Measurements from ENCODE around the gene GPR108.
A peak's percentile ranks its signal among the peaks of the same experiment; 100 is the strongest.

The GPR108 gene

GRCh38 chr19:6723108-6723618, 14.2 kb downstream of the GPR108 start:
- TF ChIP-seq POLR2AphosphoS5 (IDR thresholded peaks at IDR 0.05; ENCODE audit: low read depth, low read length) (no peak), TAF1 (IDR thresholded peaks at IDR 0.05; ENCODE audit: borderline replicate concordance, low read depth, low read length) (no peak), POLR2A (IDR thresholded peaks at IDR 0.05; ENCODE audit: low read depth, low read length) (no peak)
- DNase-seq (ENCODE audit: insufficient read length) (no peak), FAIRE-seq (no peak)

DNA sequence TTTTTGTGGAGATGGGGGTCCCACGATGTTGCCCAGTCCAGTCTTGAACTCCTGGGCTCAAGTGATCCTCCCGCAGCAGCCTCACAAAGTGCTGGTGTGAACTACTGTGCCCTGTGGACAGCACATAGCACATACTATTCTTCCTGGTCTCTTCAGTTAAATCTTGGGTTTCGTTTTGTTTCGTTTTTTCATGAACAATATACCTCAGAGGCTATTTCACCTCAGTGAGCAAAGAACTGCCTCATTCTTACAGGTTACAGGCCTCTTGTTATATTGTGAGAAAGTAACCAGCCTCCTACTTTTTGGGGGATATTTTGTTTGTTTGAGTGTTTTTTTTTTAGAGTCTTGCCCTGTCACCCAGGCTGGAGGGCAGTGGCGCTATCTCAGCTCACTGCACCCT, 15.6 kb downstream of the GPR108 start:
- TF ChIP-seq POLR2AphosphoS5 (IDR thresholded peaks at IDR 0.05; ENCODE audit: low read depth, low read length) (no peak), TAF1 (IDR thresholded peaks at IDR 0.05; ENCODE audit: borderline replicate concordance, low read depth, low read length) (no peak), POLR2A (IDR thresholded peaks at IDR 0.05; ENCODE audit: low read depth, low read length) (no peak)
- FAIRE-seq (peak; percentile 68), DNase-seq (ENCODE audit: insufficient read length) (no peak)

DNA sequence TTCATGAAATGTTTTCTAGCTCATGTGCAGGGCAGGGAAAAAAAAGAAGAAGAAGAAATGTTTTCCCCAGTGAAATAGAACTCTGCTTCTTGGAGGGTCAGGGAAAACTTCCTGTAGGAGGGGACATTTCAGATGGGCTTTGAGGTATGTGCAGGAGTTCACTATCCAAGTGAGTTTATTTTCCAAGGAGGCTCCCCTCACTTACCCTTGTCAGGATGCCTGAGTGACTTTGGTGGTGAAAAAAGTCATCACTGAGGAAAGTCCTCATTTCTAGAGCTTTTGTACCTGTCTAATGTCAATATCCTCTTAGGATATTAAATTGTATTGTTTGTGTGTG, 16.3 kb downstream of the GPR108 start:
- FAIRE-seq = no peak
- DNase-seq (ENCODE audit: insufficient read length) = no peak
- TF ChIP-seq POLR2A (IDR thresholded peaks at IDR 0.05; ENCODE audit: low read depth, low read length) (no peak), POLR2AphosphoS5 (IDR thresholded peaks at IDR 0.05; ENCODE audit: low read depth, low read length) (no peak), TAF1 (IDR thresholded peaks at IDR 0.05; ENCODE audit: borderline replicate concordance, low read depth, low read length) (no peak)

DNA sequence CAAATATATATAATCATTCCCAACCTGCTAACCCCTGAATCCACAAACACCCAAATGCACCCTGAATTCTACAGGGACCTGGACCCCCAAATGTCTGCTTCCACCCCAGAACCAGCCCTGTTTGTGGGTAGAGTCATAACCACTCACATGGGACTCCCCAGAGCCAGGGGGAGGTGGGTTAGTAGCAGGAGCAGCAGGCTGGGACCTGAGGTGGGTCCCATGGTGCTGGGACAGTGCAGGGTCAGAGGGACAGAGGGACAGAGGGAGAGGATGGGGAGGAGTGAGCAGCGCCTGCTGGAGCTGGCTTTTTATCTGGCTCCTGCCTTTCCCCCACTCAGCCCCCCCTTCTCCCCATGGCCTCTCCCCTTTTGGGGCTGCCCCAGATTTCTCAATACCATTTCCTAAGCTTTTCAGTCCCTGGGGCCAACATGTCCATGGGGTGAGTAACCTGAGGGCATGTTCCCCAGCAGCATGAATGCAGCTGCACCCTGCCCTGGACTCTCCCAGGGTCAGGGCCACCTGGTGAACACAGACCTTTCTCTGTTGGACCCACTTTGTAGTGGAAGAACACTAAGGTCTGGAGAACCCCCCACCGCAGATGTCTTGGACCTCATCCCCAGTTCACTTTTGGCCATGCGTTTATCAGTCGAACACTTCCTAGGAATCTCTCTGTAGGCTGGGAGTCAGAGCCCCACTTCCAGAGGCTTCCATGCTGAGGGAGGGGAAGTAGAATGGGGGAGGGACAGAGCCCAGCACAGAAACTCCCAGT, 16.8 kb downstream of the GPR108 start, which contains the start of gene C3:
TSS of gene C3 (minus strand) at position 282 of the 769 bp plus-strand sequence. CDS start at position 221, 61 bp downstream.
- TF ChIP-seq TAF1 (IDR thresholded peaks at IDR 0.05; ENCODE audit: borderline replicate concordance, low read depth, low read length) (no peak), POLR2A (IDR thresholded peaks at IDR 0.05; ENCODE audit: low read depth, low read length) (no peak), POLR2AphosphoS5 (IDR thresholded peaks at IDR 0.05; ENCODE audit: low read depth, low read length) (no peak)
- FAIRE-seq = no peak
- DNase-seq (ENCODE audit: insufficient read length) = no peak

DNA sequence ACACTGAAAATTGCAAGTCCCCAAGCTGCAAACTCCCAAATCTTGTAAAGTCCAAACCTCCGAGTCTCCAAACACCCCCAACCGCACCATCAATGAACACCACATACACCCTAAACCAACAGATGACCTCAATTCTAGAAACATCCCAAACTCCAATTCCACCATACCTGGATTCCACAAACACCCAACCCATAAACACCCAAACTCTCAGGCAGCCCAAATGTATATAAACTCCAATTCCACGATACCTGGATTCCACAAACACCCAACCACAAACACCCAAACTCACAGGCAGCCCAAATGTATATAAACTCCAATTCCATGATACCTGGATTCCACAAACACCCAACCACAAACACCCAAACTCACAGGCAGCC, 17.4 kb downstream of the GPR108 start:
- DNase-seq (ENCODE audit: insufficient read length) (no peak), FAIRE-seq (no peak)
- no peak for TF ChIP-seq POLR2AphosphoS5 (IDR thresholded peaks at IDR 0.05; ENCODE audit: low read depth, low read length)

- TF ChIP-seq POLR2A (IDR thresholded peaks at IDR 0.05; ENCODE audit: low read depth, low read length) (no peak), TAF1 (IDR thresholded peaks at IDR 0.05; ENCODE audit: borderline replicate concordance, low read depth, low read length) (no peak), POLR2AphosphoS5 (IDR thresholded peaks at IDR 0.05; ENCODE audit: low read depth, low read length) (no peak)
- FAIRE-seq (no peak), DNase-seq (ENCODE audit: insufficient read length) (no peak)
Observed at GRCh38 chr19:6719540-6719861, 17.9 kb downstream of the GPR108 start.

DNA sequence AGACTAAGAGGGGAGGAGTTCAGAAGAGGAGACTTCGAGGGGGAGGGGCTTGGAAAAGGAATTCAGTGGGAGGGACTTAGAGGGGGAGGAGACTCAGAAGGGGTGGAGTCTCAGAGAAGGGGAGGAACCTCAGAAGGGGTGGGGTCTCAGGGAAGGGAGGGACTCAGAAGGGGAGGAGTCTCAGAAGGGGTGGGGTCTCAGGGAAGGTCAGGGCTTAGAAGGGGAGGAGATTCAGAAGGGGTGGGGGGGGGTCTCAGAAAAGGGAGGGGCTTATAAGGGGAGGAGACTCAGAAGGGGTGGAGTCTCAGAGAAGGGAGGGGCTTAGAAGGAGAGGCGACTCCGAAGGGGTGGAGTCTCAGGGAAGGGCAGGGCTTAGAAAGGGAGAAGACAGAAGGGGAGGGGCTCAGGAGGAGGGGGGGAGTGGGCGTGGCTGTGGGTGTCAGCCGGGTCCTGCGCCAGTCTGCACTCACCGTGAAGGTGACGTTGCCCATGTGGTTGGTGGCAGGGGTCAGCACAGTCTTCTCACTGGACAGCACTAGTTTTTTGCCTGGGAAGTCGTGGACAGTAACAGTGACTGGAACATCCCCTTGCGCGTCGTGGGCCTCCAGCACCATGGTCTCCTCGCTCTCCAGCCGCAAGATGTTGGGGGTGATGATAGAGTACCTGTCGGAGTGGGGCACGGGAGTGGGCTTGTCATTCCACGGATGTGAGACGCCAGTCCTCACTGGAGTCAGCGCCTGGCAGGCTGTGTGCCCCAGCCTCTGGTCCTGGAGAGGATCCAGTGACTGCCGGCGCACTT, 18.4 kb downstream of the GPR108 start:
- FAIRE-seq (no peak), DNase-seq (ENCODE audit: insufficient read length) (no peak)
- no peak for TF ChIP-seq POLR2A (IDR thresholded peaks at IDR 0.05; ENCODE audit: low read depth, low read length)

DNA sequence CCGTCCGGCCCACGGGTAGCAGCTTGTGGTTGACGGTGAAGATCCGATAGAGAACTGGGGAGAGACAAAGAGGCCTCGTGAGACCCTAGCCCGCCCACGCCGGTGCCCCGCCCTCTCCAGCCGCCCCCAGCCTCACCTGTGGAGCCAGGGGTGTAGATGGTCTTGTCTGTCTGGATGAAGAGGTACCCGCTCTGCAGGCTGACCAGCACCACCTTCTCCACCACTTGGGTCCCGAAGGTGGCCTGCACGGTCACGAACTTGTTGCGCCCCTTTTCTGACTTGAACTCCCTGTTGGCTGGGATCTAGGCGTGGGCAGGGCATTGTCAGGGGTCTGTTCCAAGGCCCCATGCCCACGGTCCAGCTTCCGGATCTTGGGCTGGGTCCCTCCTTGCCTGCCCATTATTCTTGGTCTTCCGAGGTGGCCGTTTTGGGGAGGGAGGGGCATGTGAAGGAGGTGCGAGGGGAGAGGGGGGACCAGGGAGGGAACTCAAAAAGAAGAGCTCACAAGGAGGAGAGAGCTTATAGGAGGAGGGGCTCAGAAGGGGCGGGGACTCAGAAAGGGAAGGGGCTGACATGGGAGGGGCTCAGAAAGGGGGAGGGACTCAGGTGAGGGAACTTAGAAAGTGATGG, 19.2 kb downstream of the GPR108 start:
- no peak for FAIRE-seq
- no peak for DNase-seq (ENCODE audit: insufficient read length)
- TF ChIP-seq POLR2A (IDR thresholded peaks at IDR 0.05; ENCODE audit: low read depth, low read length) (no peak), POLR2AphosphoS5 (IDR thresholded peaks at IDR 0.05; ENCODE audit: low read depth, low read length) (no peak), TAF1 (IDR thresholded peaks at IDR 0.05; ENCODE audit: borderline replicate concordance, low read depth, low read length) (no peak)

- TF ChIP-seq POLR2A (IDR thresholded peaks at IDR 0.05; ENCODE audit: low read depth, low read length) (no peak), POLR2AphosphoS5 (IDR thresholded peaks at IDR 0.05; ENCODE audit: low read depth, low read length) (no peak), TAF1 (IDR thresholded peaks at IDR 0.05; ENCODE audit: borderline replicate concordance, low read depth, low read length) (no peak)
- DNase-seq (ENCODE audit: insufficient read length) = no peak
- peak; percentile 91 for FAIRE-seq
Observed at GRCh38 chr19:6717441-6717971, 19.9 kb downstream of the GPR108 start.

DNA sequence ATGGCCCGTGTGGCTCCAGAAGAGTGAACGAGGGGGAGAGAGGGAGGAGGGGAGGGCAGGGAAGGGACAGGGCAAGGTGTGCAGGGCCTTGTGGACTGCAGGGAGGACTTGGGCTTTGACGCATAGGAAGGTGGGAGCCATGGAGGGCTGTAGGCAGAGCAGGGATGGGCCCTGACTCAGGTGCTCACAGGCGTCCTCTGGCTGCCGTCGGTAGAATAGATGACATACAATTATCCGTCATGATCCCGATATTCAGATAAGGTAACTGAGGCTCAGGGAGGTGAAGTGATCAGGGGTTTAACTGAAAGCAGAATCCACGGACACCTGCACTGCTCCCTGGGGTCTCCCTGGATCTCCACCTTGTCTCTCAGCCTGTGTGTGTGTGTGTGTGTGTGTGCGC, 20.3 kb downstream of the GPR108 start:
- FAIRE-seq = no peak
- DNase-seq (ENCODE audit: insufficient read length) = no peak
- TF ChIP-seq POLR2AphosphoS5 (IDR thresholded peaks at IDR 0.05; ENCODE audit: low read depth, low read length) (no peak), TAF1 (IDR thresholded peaks at IDR 0.05; ENCODE audit: borderline replicate concordance, low read depth, low read length) (no peak), POLR2A (IDR thresholded peaks at IDR 0.05; ENCODE audit: low read depth, low read length) (no peak)

DNA sequence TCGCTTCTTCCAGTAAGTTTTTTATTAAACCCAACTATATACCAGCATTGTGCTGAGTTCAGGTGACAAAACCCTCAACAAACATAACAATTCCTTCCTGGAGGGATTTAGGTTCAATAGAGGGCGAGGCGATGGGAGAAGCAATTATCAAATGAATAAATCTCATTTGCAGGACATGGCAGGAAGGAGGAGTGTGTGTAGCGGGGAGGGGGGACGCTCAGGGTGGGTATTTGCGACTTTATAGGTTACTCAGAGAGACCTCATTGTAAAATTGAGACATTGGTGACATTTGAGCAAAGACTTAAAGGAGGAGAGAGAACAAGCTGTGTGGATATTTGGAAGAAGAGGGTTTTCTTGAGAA, 20.8 kb downstream of the GPR108 start:
- FAIRE-seq (no peak), DNase-seq (ENCODE audit: insufficient read length) (no peak)
- TF ChIP-seq TAF1 (IDR thresholded peaks at IDR 0.05; ENCODE audit: borderline replicate concordance, low read depth, low read length) (no peak), POLR2AphosphoS5 (IDR thresholded peaks at IDR 0.05; ENCODE audit: low read depth, low read length) (no peak), POLR2A (IDR thresholded peaks at IDR 0.05; ENCODE audit: low read depth, low read length) (no peak)
